Measurements from ENCODE around the gene NR5A1. TPM values are rescaled to one million over a fixed set of nuclear protein-coding genes. Genes with fewer than 3 reads are reported as not detected.

NR5A1 gene
- total and polyA plus RNA-seq, 2 experiments from 2014 or later, result 0.21 TPM; not detected in 1

DNA sequence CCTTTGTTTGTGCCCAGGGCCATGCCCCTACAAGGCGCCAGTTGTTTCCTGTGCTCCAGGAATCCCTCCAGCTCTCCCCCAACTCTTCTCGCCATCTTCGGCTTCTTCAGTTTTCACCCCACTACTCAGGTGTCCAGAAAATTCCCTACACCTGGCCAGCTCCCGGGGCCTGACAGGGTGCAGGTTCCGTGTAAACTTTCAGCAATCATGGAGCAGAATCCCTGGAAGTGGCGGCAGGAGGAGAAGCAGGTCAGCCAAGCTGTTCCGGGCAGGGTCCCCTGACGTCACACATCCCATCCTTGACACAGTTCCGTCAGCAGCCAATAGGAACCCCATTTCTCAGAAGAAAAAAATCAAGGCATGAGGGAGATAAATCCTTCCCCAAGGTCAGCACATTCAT lies 69.1 kb downstream of the NR5A1 start (continued):
- TF ChIP-seq, protein P1, sequence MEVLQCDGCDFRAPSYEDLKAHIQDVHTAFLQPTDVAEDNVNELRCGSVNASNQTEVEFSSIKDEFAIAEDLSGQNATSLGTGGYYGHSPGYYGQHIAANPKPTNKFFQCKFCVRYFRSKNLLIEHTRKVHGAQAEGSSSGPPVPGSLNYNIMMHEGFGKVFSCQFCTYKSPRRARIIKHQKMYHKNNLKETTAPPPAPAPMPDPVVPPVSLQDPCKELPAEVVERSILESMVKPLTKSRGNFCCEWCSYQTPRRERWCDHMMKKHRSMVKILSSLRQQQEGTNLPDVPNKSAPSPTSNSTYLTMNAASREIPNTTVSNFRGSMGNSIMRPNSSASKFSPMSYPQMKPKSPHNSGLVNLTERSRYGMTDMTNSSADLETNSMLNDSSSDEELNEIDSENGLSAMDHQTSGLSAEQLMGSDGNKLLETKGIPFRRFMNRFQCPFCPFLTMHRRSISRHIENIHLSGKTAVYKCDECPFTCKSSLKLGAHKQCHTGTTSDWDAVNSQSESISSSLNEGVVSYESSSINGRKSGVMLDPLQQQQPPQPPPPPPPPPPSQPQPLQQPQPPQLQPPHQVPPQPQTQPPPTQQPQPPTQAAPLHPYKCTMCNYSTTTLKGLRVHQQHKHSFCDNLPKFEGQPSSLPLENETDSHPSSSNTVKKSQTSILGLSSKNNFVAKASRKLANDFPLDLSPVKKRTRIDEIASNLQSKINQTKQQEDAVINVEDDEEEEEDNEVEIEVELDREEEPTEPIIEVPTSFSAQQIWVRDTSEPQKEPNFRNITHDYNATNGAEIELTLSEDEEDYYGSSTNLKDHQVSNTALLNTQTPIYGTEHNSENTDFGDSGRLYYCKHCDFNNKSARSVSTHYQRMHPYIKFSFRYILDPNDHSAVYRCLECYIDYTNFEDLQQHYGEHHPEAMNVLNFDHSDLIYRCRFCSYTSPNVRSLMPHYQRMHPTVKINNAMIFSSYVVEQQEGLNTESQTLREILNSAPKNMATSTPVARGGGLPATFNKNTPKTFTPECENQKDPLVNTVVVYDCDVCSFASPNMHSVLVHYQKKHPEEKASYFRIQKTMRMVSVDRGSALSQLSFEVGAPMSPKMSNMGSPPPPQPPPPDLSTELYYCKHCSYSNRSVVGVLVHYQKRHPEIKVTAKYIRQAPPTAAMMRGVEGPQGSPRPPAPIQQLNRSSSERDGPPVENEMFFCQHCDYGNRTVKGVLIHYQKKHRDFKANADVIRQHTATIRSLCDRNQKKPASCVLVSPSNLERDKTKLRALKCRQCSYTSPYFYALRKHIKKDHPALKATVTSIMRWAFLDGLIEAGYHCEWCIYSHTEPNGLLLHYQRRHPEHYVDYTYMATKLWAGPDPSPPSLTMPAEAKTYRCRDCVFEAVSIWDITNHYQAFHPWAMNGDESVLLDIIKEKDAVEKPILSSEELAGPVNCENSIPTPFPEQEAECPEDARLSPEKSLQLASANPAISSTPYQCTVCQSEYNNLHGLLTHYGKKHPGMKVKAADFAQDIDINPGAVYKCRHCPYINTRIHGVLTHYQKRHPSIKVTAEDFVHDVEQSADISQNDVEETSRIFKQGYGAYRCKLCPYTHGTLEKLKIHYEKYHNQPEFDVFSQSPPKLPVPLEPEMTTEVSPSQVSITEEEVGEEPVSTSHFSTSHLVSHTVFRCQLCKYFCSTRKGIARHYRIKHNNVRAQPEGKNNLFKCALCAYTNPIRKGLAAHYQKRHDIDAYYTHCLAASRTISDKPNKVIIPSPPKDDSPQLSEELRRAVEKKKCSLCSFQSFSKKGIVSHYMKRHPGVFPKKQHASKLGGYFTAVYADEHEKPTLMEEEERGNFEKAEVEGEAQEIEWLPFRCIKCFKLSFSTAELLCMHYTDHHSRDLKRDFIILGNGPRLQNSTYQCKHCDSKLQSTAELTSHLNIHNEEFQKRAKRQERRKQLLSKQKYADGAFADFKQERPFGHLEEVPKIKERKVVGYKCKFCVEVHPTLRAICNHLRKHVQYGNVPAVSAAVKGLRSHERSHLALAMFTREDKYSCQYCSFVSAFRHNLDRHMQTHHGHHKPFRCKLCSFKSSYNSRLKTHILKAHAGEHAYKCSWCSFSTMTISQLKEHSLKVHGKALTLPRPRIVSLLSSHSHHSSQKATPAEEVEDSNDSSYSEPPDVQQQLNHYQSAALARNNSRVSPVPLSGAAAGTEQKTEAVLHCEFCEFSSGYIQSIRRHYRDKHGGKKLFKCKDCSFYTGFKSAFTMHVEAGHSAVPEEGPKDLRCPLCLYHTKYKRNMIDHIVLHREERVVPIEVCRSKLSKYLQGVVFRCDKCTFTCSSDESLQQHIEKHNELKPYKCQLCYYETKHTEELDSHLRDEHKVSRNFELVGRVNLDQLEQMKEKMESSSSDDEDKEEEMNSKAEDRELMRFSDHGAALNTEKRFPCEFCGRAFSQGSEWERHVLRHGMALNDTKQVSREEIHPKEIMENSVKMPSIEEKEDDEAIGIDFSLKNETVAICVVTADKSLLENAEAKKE (CRISPR knock-in tag; IDR thresholded peaks at IDR 0.05), result no peak
- no peak for TF ChIP-seq EZH2phosphoT487 (IDR thresholded peaks at IDR 0.05; ENCODE audit: unreplicated experiment)

DNA sequence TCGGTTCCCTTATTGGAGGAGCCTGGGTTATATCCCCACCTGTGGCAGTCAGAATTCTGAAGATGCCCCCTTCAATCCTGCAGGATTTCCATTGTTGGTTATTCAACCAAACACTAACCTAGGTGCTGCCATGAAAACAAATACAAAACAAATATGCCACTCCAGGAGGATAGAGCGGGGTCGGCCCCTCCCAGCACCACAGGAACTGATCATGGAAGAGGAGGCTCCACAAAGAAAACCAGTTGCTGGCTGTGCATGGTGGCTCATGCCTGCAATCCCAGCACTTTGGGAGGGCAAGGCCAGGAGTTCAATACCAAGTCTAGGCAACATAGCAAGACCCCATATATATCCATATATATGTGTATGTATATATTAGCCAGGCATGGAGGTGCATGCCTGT lies 70.1 kb downstream of the NR5A1 start:
- ATAC-seq (no peak), DNase-seq (ENCODE audit: low spot score) (no peak)
- Histone ChIP-seq H3K4me2 (no peak overlapping the region), H4K20me1 (replicated peaks; ENCODE audit: insufficient read depth) (no peaks in the 10 kb centered on the region), H3K27ac (ENCODE audit: low read depth) (no peak overlapping the region), H3K9me2 (ENCODE audit: insufficient read depth) (no peaks in the 10 kb centered on the region), H3K4me3 (no peak overlapping the region), H3F3A (replicated peaks; ENCODE audit: low read depth) (no peaks in the 10 kb centered on the region), H3K4me1 (ENCODE audit: insufficient read depth) (no peaks in the 10 kb centered on the region), H3K27me3 (ENCODE audit: insufficient read depth) (no peaks in the 10 kb centered on the region), H3K79me2 (replicated peaks; ENCODE audit: insufficient read depth) (no peaks in the 10 kb centered on the region), H2AFZ (no peak overlapping the region), H3K36me3 (ENCODE audit: insufficient read depth) (no peaks in the 10 kb centered on the region)
- Mint-ChIP-seq H3K4me3 (no peak overlapping the region), H3K27ac (no peak overlapping the region), H3K27me3 (ENCODE audit: insufficient read depth, low read depth, poor library complexity) (peaks cover 3% of the 10 kb centered on the region), H3K9me3 (no peaks in the 10 kb centered on the region; the same call in 2 of the 3 replicates), H3K36me3 (ENCODE audit: low read depth) (no peaks in the 10 kb centered on the region), H3K4me1 (no peaks in the 10 kb centered on the region; the same call in 2 of the 3 replicates)
- TF ChIP-seq ZNF331 (CRISPR knock-in tag; IDR thresholded peaks at IDR 0.05; ENCODE audit: low read depth) (no peak), STAT1 (IDR thresholded peaks at IDR 0.05; ENCODE audit: unreplicated experiment) (no peak)
- TF ChIP-seq, protein P2, sequence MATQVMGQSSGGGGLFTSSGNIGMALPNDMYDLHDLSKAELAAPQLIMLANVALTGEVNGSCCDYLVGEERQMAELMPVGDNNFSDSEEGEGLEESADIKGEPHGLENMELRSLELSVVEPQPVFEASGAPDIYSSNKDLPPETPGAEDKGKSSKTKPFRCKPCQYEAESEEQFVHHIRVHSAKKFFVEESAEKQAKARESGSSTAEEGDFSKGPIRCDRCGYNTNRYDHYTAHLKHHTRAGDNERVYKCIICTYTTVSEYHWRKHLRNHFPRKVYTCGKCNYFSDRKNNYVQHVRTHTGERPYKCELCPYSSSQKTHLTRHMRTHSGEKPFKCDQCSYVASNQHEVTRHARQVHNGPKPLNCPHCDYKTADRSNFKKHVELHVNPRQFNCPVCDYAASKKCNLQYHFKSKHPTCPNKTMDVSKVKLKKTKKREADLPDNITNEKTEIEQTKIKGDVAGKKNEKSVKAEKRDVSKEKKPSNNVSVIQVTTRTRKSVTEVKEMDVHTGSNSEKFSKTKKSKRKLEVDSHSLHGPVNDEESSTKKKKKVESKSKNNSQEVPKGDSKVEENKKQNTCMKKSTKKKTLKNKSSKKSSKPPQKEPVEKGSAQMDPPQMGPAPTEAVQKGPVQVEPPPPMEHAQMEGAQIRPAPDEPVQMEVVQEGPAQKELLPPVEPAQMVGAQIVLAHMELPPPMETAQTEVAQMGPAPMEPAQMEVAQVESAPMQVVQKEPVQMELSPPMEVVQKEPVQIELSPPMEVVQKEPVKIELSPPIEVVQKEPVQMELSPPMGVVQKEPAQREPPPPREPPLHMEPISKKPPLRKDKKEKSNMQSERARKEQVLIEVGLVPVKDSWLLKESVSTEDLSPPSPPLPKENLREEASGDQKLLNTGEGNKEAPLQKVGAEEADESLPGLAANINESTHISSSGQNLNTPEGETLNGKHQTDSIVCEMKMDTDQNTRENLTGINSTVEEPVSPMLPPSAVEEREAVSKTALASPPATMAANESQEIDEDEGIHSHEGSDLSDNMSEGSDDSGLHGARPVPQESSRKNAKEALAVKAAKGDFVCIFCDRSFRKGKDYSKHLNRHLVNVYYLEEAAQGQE (IDR thresholded peaks at IDR 0.05; ENCODE audit: unreplicated experiment), result no peak
- TF ChIP-seq, protein P1 (CRISPR knock-in tag; IDR thresholded peaks at IDR 0.05), result no peak

All from GM23338 (cell line).